Heart left ventricle (tissue), 16 donors: ENCODE measurements around the gene PLEKHM3. TPM values are rescaled to one million over a fixed set of nuclear protein-coding genes. Genes with fewer than 3 reads are reported as not detected.

Source experiments
- ATAC-seq, 4 donors: fragments of 200-7000 bp; cut with Tn5 transposase; one replicate each; pipeline ENCODE4 v1.9.1; 2020 to 2022; ENCODE audit warnings: moderate library complexity in 4 of 4, mild to moderate bottlenecking in 3 of 4, moderate number of reproducible peaks in 1 of 4
- DNase-seq, 5 donors: peaks; one replicate each; pipeline ENCODE4 v3.0.0-alpha.2; 2020
- H3K27ac ChIP-seq, 12 donors: fragments of 200-600 bp; sonication (generic) in 4 of 12; one replicate each; pipeline versions ENCODE4 v1.5.0 to v1.8.0; 2016 to 2022; ENCODE audit warnings: mild to moderate bottlenecking in 2 of 12
- H3K27me3 ChIP-seq, 9 donors: fragments of 200-600 bp; sonication (generic) in 2 of 9; one replicate each; pipeline versions ENCODE4 v1.5.1 to v1.8.0; 2016 to 2022; ENCODE audit warnings: mild to moderate bottlenecking in 3 of 9
- H3K36me3 ChIP-seq, 9 donors: fragments of 200-600 bp; sonication (generic) in 2 of 9; one replicate each; pipeline versions ENCODE4 v1.5.0 to v1.8.0; 2018 to 2022; ENCODE audit warnings: mild to moderate bottlenecking in 2 of 9
- H3K4me1 ChIP-seq, 12 donors: fragments of 200-600 bp; sonication (generic) in 4 of 12; one replicate each; pipeline versions ENCODE4 v1.5.0 to v1.8.0; 2016 to 2022; ENCODE audit warnings: mild to moderate bottlenecking in 3 of 12
- H3K4me3 ChIP-seq, 12 donors: fragments of 200-600 bp; sonication (generic) in 4 of 12; one replicate each; pipeline versions ENCODE4 v1.5.0 to v1.8.0; 2017 to 2022; ENCODE audit warnings: mild to moderate bottlenecking in 9 of 12, moderate library complexity in 4 of 12
- H3K9me3 ChIP-seq, 12 donors: fragments of 200-600 bp; sonication (generic) in 4 of 12; one replicate each; pipeline versions ENCODE4 v1.5.0 to v1.8.0; 2016 to 2022; ENCODE audit warnings: mild to moderate bottlenecking in 1 of 12
- CTCF ChIP-seq, 12 donors: fragments of 200-600 bp; sonication (generic) in 4 of 12; IDR thresholded peaks; one replicate each; pipeline versions ENCODE4 v1.5.0 to v1.8.0; 2018 to 2022; ENCODE audit warnings: antibody characterized with exemption in 12 of 12, mild to moderate bottlenecking in 5 of 12
- POLR2A ChIP-seq, 2 donors: fragments of 450-650 bp; IDR thresholded peaks; one replicate each; pipeline ENCODE4 v1.6.1; 2017; ENCODE audit warnings: antibody characterized with exemption in 2 of 2, mild to moderate bottlenecking in 2 of 2, moderate library complexity in 2 of 2
- whole genome bisulfite sequencing, 4 donors: extraction: QIAGEN DNeasy Blood & Tissue Kit in 2 of 4; methylation state at CpG; one replicate each; pipeline versions ENCODE4 v1.1.5 to v1.1.7; 2013 to 2018; 5-methylcytosine and 5-hydroxymethylcytosine counted together
- intact Hi-C, 10 donors: fragments of 100-400 bp; cut with DNase I; formaldehyde crosslinking; loops; one replicate each; pipeline versions ENCODE4 v1.11.1 to v1.14.2; 2022
- polyA plus RNA-seq, 2 donors: library from polyadenylated mRNA; stranded (reverse); fragments of 200-250 nt; gene quantifications; one replicate each; pipeline ENCODE4 v1.2.3, GENCODE V29; 2013
- total RNA-seq, 9 donors: library from RNA; depleted of rRNA in 2 of 9; stranded (reverse); fragments of >200 nt in 2 of 9; fragmentation: NEBNext Ultra II Directional in 3 of 9; extraction: Animal tissue kit (Norgen Biotek cat#: 25700) in 3 of 9; gene quantifications; one replicate each; pipeline versions ENCODE4 v1.1.0 to v1.2.4, GENCODE V29; 2016 to 2023
- donor health status: ischemic (EF 13 %, LVEDD 7.1; RV severe dilation, severe dysfunction).
- donor health status: healthy with polysubstance abuse.
- donor health status: DM: no; HTN: yes; CAD: no.
- donor health status: DM: no; HTN: no; CAD: no.
- donor health status: ischemic (EF 25% LVEDD 6.9; RV normal size, moderate dysfunction).
- donor health status: ischemic (EF 25% LVEDD 5.7; RV mildly dilated, moderate dysfunction).
- donor health status: healthy.
- donor health status: DM: yes; HTN: yes; CAD: no.
- donor health status: ischemic (EF 35%, LVEDD 5.7; RV mildly dilated, moderate dysfunction).
- donor health status: nonischemic (EF 11% LVEDD 7.7; RV severe dilation, severe dysfunction).
- donor health status: DM: yes; HTN: yes; CAD: no.
- donor health status: PGD.
- donor health status: ischemic (EF 29% LVEDD 5.4; RV normal size, mild dysfunction).
- donor health status: nonischemic (EF 23%, LVEDD 6.1; RV moderate dilation, normal function).

PLEKHM3 gene
- total and polyA plus RNA-seq, 11 donors: 5.2 to 28.3 (median 17.0) TPM

DNA sequence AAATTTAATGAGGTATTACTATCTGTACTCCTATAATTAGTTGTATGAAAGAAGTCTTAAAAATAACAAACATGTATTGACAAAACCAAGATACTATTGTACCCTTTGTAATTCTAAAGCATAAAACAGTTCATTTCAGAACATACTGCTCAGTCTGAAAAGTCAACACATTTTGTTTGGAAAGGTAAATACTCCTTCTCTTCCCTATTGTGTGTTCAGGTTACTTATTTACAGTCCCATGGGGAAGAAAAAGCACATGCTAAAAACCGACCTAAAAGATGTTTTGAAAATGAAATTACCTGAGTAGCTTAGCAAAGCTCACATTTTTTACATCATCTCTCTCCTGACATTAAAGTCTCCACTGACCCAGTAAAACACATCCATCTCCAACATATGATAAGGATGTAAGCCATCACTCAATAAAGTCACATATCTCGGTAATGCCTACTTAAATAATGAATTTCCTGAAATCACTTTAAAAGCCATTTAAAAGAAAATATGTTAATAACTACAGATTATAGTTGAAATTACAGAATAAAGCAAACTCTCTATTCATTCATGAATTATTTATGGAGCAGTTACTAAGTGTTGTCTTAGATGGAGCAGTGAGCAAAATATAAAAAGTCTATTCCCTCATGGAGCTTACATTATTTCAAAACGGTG is 180.0 kb downstream of the PLEKHM3 start:
- no peak overlapping the region for H3K4me3 ChIP-seq
- no peak for TF ChIP-seq POLR2A (IDR thresholded peaks at IDR 0.05)
- no peak for TF ChIP-seq CTCF (IDR thresholded peaks at IDR 0.05)
- H3K36me3 ChIP-seq: no peaks in the 10 kb centered on the region
- ATAC-seq (no peak), DNase-seq (no peak)
- intact Hi-C loops: no loop called here
- no peaks in the 10 kb centered on the region for H3K27me3 ChIP-seq
- no peak overlapping the region for H3K27ac ChIP-seq
- WGBS, 4 donors: 74 to 88% (median 86%) methylated on average over 3 of the region's 3 CpGs
- no peaks in the 10 kb centered on the region for H3K9me3 ChIP-seq
- peaks cover 0 to 22% (median 12%) of the 10 kb centered on the region in 12 donors for H3K4me1 ChIP-seq

DNA sequence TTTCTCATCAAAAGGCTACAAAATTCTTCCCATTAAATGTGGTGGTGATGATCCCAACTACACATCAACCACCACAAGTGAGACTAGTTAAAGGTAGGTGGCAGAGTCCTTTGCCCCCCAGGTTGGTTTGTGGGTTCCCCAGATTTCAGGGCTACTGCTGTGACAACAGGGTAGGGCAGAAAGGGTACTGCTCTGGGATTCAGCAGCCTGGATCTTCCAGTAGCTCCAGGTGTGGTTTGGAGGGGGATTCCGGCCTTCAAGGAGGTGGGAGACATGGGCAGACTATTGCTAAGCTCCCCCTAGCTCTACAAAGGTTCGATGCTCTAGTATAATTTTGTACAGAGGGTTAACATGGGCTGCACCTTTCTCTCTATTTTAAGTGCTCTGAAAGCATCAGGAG is 180.7 kb downstream of the PLEKHM3 start:
- 66 to 98% (median 87%) methylated on average over 2 of the region's 2 CpGs for WGBS, 4 donors
- Histone ChIP-seq H3K4me1 (peaks cover 0 to 20% (median 12%) of the 10 kb centered on the region in 12 donors), H3K27ac (no peak overlapping the region), H3K27me3 (no peaks in the 10 kb centered on the region), H3K36me3 (no peaks in the 10 kb centered on the region), H3K4me3 (no peak overlapping the region), H3K9me3 (no peaks in the 10 kb centered on the region)
- intact Hi-C loops: no loop called here
- ATAC-seq: no peak
- DNase-seq: no peak
- TF ChIP-seq POLR2A (IDR thresholded peaks at IDR 0.05) (no peak), CTCF (IDR thresholded peaks at IDR 0.05) (no peak)

DNA sequence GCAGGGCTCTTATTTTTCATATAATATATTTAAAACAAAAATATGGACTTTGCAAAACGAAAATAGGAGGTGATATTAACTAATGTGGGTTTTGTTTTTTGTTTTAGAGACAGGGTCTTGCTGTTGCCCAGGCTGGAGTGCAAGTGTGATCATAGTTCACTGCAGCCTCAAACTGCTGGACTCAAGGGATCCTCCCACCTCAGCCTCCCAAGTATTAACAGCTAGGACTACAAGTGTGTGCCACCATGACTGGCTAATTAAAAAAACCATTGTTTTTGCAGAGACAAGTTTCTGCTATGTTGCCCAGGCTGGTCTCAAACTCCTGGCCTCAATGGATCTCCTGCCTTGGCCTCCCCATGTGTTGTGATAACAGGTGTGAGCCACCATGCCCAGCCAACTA is 185.2 kb downstream of the PLEKHM3 start:
- Histone ChIP-seq H3K4me3 (no peak overlapping the region), H3K4me1 (peaks cover 0 to 33% (median 18%) of the 10 kb centered on the region in 12 donors), H3K36me3 (no peaks in the 10 kb centered on the region), H3K27ac (no peak overlapping the region), H3K9me3 (no peaks in the 10 kb centered on the region), H3K27me3 (no peaks in the 10 kb centered on the region)
- intact Hi-C loops: no loop called here
- ATAC-seq (no peak), DNase-seq (no peak)
- TF ChIP-seq POLR2A (IDR thresholded peaks at IDR 0.05) (no peak), CTCF (IDR thresholded peaks at IDR 0.05) (no peak)
- 81 to 90% (median 87%) methylated on average over 1 of the region's 1 CpG for WGBS, 4 donors

DNA sequence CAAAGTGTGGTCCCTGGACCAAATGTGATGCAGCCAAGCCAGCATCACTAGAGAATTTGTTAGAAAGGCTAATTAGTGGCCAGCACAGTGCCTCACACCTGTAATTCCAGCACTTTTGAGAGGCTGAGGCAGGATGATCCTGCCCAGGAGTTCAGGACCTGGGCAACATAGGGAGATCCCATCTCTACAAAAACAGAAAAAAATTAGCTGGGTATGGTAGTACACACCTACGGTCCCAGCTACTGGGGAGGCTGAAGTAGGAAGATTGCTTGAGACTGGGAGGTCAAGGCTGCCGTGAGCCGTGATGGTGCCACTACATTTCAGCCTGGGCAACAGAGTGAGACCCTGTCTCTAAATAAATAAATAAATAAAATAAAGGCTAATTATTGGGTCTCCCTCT is 185.8 kb downstream of the PLEKHM3 start:
- WGBS, 4 donors: 88 to 96% (median 95%) methylated on average over 3 of the region's 3 CpGs
- H3K36me3 ChIP-seq: no peaks in the 10 kb centered on the region
- H3K27me3 ChIP-seq: no peaks in the 10 kb centered on the region
- peaks cover 0 to 36% (median 18%) of the 10 kb centered on the region in 12 donors for H3K4me1 ChIP-seq
- ATAC-seq (no peak), DNase-seq (no peak)
- TF ChIP-seq CTCF (IDR thresholded peaks at IDR 0.05): no peak
- TF ChIP-seq POLR2A (IDR thresholded peaks at IDR 0.05): no peak
- no peak overlapping the region for H3K27ac ChIP-seq
- intact Hi-C loops: loop anchor here in 3 of 10 donors (5.0 to 10.0 kb wide), 3 partner anchors 55 to 72 kb away; partner anchors contain the start of gene FZD5 (in 1 of the 3)
- H3K9me3 ChIP-seq: no peaks in the 10 kb centered on the region
- no peak overlapping the region for H3K4me3 ChIP-seq
